SK-N-SH (cell line): Measurements from ENCODE around the gene CD2AP. TPM values are rescaled to one million over a fixed set of nuclear protein-coding genes. Genes with fewer than 3 reads are reported as not detected.

Experiments
- CTCF ChIA-PET: fragments of 300-600, 350-600 bp; formaldehyde crosslinking; extraction: SDS; loops from one replicate; lab custom pipeline; 2021; lab: Yijun Ruan, JAX
- POLR2A ChIA-PET: fragments of 350-600 bp; sonication (Branson Sonifier 250); formaldehyde crosslinking; extraction: SDS; loops from one replicate; lab custom pipeline; 2020; ENCODE audit warnings: antibody characterized with exemption, inconsistent platforms; lab: Yijun Ruan, JAX
- DNase-seq: peaks from one replicate; pipeline ENCODE4 v3.0.0; 2012
- H2AFZ ChIP-seq: fragments of 200-600 bp; sonication (generic); 2 replicates; pipeline ENCODE4 v1.8.1; 2016; ENCODE audit warnings: antibody characterized with exemption, mild to moderate bottlenecking, low read depth
- H3F3A ChIP-seq: fragments of 200-600 bp; sonication (generic); replicated peaks from 2 replicates; pipeline ENCODE3; 2016; ENCODE audit warnings: antibody characterized with exemption, mild to moderate bottlenecking; ENCODE audit not compliant: insufficient read depth
- H3K27ac ChIP-seq, 2 experiments: fragments of 200-500 bp in 1 of 2; fragments of 200-600 bp in 1 of 2; sonication (Bioruptor generic) in 1 of 2; sonication (generic), shearing (Covaris generic) in 1 of 2; 2 replicates each; pipeline versions ENCODE4 v1.5.1 to v1.6.1; 2014 to 2016; ENCODE audit warnings: low read depth in 2 of 2, inconsistent platforms in 1 of 2, low read length in 1 of 2, mild to moderate bottlenecking in 1 of 2, mixed read lengths in 1 of 2
- H3K27me3 ChIP-seq: fragments of 200-600 bp; sonication (generic), shearing (Covaris generic); 2 replicates; pipeline ENCODE4 v1.6.1; 2016; ENCODE audit warnings: mixed run types; ENCODE audit not compliant: insufficient read depth
- H3K36me3 ChIP-seq, 2 experiments: fragments of 200-500 bp in 1 of 2; fragments of 200-600 bp in 1 of 2; sonication (Bioruptor generic) in 1 of 2; sonication (generic) in 1 of 2; replicated peaks in 1 of 2; 2 replicates each; pipeline versions ENCODE3 to v1.5.1; 2014 to 2016; ENCODE audit warnings: low read length in 1 of 2, mild to moderate bottlenecking in 1 of 2; ENCODE audit not compliant: insufficient read depth in 2 of 2, control insufficient read depth in 1 of 2
- H3K4me1 ChIP-seq, 2 experiments: fragments of 200-500 bp in 1 of 2; fragments of 200-600 bp in 1 of 2; sonication (Bioruptor generic) in 1 of 2; sonication (generic), shearing (Covaris generic) in 1 of 2; 2 replicates each; pipeline versions ENCODE4 v1.5.1 to v1.6.1; 2014 to 2016; ENCODE audit warnings: low read depth in 1 of 2, low read length in 1 of 2, mixed run types in 1 of 2; ENCODE audit not compliant: insufficient read depth in 2 of 2, control insufficient read depth in 1 of 2
- H3K4me2 ChIP-seq: fragments of 200-600 bp; sonication (generic), shearing (Covaris generic); 2 replicates; pipeline ENCODE4 v1.6.1; 2017; ENCODE audit warnings: mixed run types
- H3K4me3 ChIP-seq, 2 experiments: fragments of 200-500 bp in 1 of 2; fragments of 200-600 bp in 1 of 2; sonication (Bioruptor generic) in 1 of 2; sonication (generic), shearing (Covaris generic) in 1 of 2; 2 replicates each; pipeline versions ENCODE4 v1.5.1 to v1.8.1; 2014 to 2016; ENCODE audit warnings: low read depth in 2 of 2, inconsistent platforms in 1 of 2, low read length in 1 of 2, mild to moderate bottlenecking in 1 of 2, mixed read lengths in 1 of 2, moderate library complexity in 1 of 2
- H3K79me2 ChIP-seq: fragments of 200-600 bp; sonication (generic); 2 replicates; pipeline ENCODE4 v1.8.1; 2017; ENCODE audit warnings: mild to moderate bottlenecking; ENCODE audit not compliant: insufficient read depth
- H3K9ac ChIP-seq: fragments of 200-600 bp; sonication (generic); 2 replicates; pipeline ENCODE4 v1.6.1; 2017; ENCODE audit warnings: mixed run types
- H3K9me2 ChIP-seq: fragments of 200-600 bp; sonication (generic); 2 replicates; pipeline ENCODE4 v1.6.1; 2017; ENCODE audit warnings: mixed run types
- H3K9me3 ChIP-seq: fragments of 200-600 bp; sonication (generic); 2 replicates; pipeline ENCODE4 v1.6.1; 2017; ENCODE audit warnings: mixed run types, mild to moderate bottlenecking, moderate library complexity
- H4K20me1 ChIP-seq: fragments of 200-600 bp; sonication (generic); 2 replicates; pipeline ENCODE4 v1.6.1; 2017; ENCODE audit warnings: mild to moderate bottlenecking, mixed run types; ENCODE audit not compliant: insufficient read depth
- CHD2 ChIP-seq: fragments of 150-350 bp; IDR thresholded peaks from 2 replicates; pipeline ENCODE4 v1.6.1; 2018; ENCODE audit warnings: low read length; ENCODE audit not compliant: partially characterized antibody
- ELF1 ChIP-seq: IDR thresholded peaks from 2 replicates; pipeline ENCODE4 v1.4.0; 2012
- EP300 ChIP-seq, 2 experiments: IDR thresholded peaks; 2 replicates each; pipeline versions ENCODE4 v1.4.0 to v1.6.1; 2012; ENCODE audit warnings: borderline replicate concordance in 1 of 2, low read depth in 1 of 2, low read length in 1 of 2
- FOSL2 ChIP-seq: IDR thresholded peaks from 2 replicates; pipeline ENCODE4 v1.4.0; 2012; ENCODE audit warnings: low read depth, mild to moderate bottlenecking, moderate library complexity, borderline replicate concordance
- FOXJ3 ChIP-seq: sonication (generic); formaldehyde crosslinking; IDR thresholded peaks from 2 replicates; pipeline ENCODE4 v1.5.1; 2020; ENCODE audit warnings: mild to moderate bottlenecking, missing genetic modification reagents
- FOXM1 ChIP-seq: IDR thresholded peaks from 2 replicates; pipeline ENCODE4 v1.4.0; 2012; ENCODE audit warnings: low read depth, mild to moderate bottlenecking
- GABPA ChIP-seq: IDR thresholded peaks from 2 replicates; pipeline ENCODE4 v1.4.0; 2012; ENCODE audit warnings: low read depth, mild to moderate bottlenecking
- IRF3 ChIP-seq: fragments of 150-350 bp; IDR thresholded peaks from 2 replicates; pipeline ENCODE4 v1.6.1; 2016; ENCODE audit warnings: mild to moderate bottlenecking, low read depth, low read length
- JUND ChIP-seq: IDR thresholded peaks from 2 replicates; pipeline ENCODE4 v1.4.0; 2012
- MEF2A ChIP-seq: IDR thresholded peaks from 2 replicates; pipeline ENCODE4 v1.4.0; 2012; ENCODE audit warnings: low read depth, borderline replicate concordance
- RCOR1 ChIP-seq: fragments of 150-350 bp; IDR thresholded peaks from 2 replicates; pipeline ENCODE4 v1.6.1; 2017; ENCODE audit warnings: antibody characterized with exemption, low read length
- SIN3A ChIP-seq: IDR thresholded peaks from 2 replicates; pipeline ENCODE4 v1.6.1; 2012; ENCODE audit warnings: low read depth, mild to moderate bottlenecking, low read length, moderate library complexity, borderline replicate concordance
- SMC3 ChIP-seq: IDR thresholded peaks from 2 replicates; pipeline ENCODE4 v1.6.1; 2012; ENCODE audit warnings: low read depth, low read length, improper control_type of control experiment
- TAF1 ChIP-seq: IDR thresholded peaks from 2 replicates; pipeline ENCODE4 v1.6.1; 2012; ENCODE audit warnings: low read depth, mild to moderate bottlenecking, low read length, moderate library complexity, borderline replicate concordance
- TCF12 ChIP-seq: IDR thresholded peaks from 2 replicates; pipeline ENCODE4 v1.4.0; 2012
- WGBS: methylation state at CpG from one replicate; pipeline ENCODE4 v1.1.6; 2017; ENCODE audit warnings: low lambda C conversion rate; 5-methylcytosine and 5-hydroxymethylcytosine counted together
- polyA plus RNA-seq, 3 experiments: library from polyadenylated mRNA; depleted of rRNA; stranded (reverse); fragments of >200 nt; gene quantifications; 2 replicates each; pipeline ENCODE4 v1.2.3, GENCODE V29; 2012
- TF ChIP-seq, protein P1 (sequence below): IDR thresholded peaks from 2 replicates; pipeline ENCODE4 v1.4.0; 2012; ENCODE audit warnings: low read depth, borderline replicate concordance
- TF ChIP-seq, protein P2 (sequence below): IDR thresholded peaks from 2 replicates; pipeline ENCODE4 v1.4.0; 2012; ENCODE audit warnings: low read depth
- TF ChIP-seq, protein P3 (sequence below): IDR thresholded peaks from 2 replicates; pipeline ENCODE4 v1.6.1; 2012; ENCODE audit warnings: mild to moderate bottlenecking, low read depth, low read length, moderate library complexity

The CD2AP gene
- polyA plus RNA-seq, 1 of the 3 experiments (the other 2 are of a cell fraction), result 1.6 TPM

DNA sequence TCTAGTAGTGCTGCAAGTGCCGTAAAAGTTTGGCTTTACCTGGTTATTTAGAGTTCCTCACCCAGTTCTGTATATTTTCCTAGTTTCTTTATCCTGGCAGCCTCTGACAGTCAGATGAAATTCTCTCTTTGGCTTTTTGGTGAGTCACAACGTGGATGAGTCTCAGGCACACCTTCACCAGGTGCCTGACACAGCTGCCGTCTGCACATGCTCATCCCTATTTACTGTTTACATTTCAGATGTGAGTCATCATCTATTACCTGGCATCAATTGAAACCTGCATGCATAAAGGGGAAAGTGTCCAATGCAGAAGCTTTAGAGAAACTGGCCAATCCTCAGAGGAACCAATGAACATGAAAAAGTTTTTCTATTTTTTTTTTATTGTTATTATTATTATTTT lies 187.5 kb downstream of the CD2AP start:
- H3K9ac ChIP-seq, result no peak overlapping the region
- H3K4me2 ChIP-seq, result no peak overlapping the region
- DNase-seq, result no peak
- peaks cover 22% of the 10 kb centered on the region for H3K27me3 ChIP-seq
- no peaks in the 10 kb centered on the region for H3K9me3 ChIP-seq
- CTCF ChIA-PET, result no interaction called here
- H3K36me3 ChIP-seq, result no peaks in the 10 kb centered on the region
- H3K4me1 ChIP-seq, result no peaks in the 10 kb centered on the region
- POLR2A ChIA-PET, result no interaction called here
- no peak overlapping the region for H2AFZ ChIP-seq
- no peaks in the 10 kb centered on the region for H3F3A ChIP-seq
- no peak overlapping the region for H3K27ac ChIP-seq
- no peaks in the 10 kb centered on the region for H3K9me2 ChIP-seq
- no peaks in the 10 kb centered on the region for H3K79me2 ChIP-seq
- no peaks in the 10 kb centered on the region for H4K20me1 ChIP-seq
- TF ChIP-seq SMC3, result no peak
- TF ChIP-seq SIN3A, result no peak
- TF ChIP-seq, protein P1, sequence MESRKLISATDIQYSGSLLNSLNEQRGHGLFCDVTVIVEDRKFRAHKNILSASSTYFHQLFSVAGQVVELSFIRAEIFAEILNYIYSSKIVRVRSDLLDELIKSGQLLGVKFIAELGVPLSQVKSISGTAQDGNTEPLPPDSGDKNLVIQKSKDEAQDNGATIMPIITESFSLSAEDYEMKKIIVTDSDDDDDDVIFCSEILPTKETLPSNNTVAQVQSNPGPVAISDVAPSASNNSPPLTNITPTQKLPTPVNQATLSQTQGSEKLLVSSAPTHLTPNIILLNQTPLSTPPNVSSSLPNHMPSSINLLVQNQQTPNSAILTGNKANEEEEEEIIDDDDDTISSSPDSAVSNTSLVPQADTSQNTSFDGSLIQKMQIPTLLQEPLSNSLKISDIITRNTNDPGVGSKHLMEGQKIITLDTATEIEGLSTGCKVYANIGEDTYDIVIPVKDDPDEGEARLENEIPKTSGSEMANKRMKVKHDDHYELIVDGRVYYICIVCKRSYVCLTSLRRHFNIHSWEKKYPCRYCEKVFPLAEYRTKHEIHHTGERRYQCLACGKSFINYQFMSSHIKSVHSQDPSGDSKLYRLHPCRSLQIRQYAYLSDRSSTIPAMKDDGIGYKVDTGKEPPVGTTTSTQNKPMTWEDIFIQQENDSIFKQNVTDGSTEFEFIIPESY, result no peak
- no peak for TF ChIP-seq FOSL2
- no peak for TF ChIP-seq GABPA
- no peak for TF ChIP-seq FOXJ3
- TF ChIP-seq RCOR1, result no peak
- TF ChIP-seq TCF12, result no peak
- TF ChIP-seq, protein P2, sequence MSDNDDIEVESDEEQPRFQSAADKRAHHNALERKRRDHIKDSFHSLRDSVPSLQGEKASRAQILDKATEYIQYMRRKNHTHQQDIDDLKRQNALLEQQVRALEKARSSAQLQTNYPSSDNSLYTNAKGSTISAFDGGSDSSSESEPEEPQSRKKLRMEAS, result no peak
- TF ChIP-seq TAF1, result no peak
- no peak overlapping the region for H3K4me3 ChIP-seq
- 2% methylated on average over 3 of the region's 3 CpGs for WGBS

GRCh38 chr6:47669684-47670513 lies 192.3 kb downstream of the CD2AP start:
- Histone ChIP-seq H3K9me3 (no peaks in the 10 kb centered on the region), H3K36me3 (no peaks in the 10 kb centered on the region), H3K4me1 (no peaks in the 10 kb centered on the region), H3F3A (no peaks in the 10 kb centered on the region), H3K4me2 (no peak overlapping the region), H3K9me2 (no peaks in the 10 kb centered on the region), H3K9ac (no peak overlapping the region), H3K79me2 (no peaks in the 10 kb centered on the region), H3K27me3 (peaks cover 19% of the 10 kb centered on the region), H2AFZ (no peak overlapping the region), H3K27ac (no peak overlapping the region), H4K20me1 (no peaks in the 10 kb centered on the region), H3K4me3 (no peak overlapping the region)
- POLR2A ChIA-PET, result no interaction called here
- 6% methylated on average over 6 of the region's 6 CpGs for WGBS
- CTCF ChIA-PET, result interaction anchor here (0.8 kb wide), 1 partner anchor 14 kb away, joined by 3 read pairs; no protein-coding TSS in a partner anchor
- no peak for DNase-seq
- TF ChIP-seq FOXJ3, result no peak
- TF ChIP-seq IRF3, result no peak
- TF ChIP-seq, protein P3, sequence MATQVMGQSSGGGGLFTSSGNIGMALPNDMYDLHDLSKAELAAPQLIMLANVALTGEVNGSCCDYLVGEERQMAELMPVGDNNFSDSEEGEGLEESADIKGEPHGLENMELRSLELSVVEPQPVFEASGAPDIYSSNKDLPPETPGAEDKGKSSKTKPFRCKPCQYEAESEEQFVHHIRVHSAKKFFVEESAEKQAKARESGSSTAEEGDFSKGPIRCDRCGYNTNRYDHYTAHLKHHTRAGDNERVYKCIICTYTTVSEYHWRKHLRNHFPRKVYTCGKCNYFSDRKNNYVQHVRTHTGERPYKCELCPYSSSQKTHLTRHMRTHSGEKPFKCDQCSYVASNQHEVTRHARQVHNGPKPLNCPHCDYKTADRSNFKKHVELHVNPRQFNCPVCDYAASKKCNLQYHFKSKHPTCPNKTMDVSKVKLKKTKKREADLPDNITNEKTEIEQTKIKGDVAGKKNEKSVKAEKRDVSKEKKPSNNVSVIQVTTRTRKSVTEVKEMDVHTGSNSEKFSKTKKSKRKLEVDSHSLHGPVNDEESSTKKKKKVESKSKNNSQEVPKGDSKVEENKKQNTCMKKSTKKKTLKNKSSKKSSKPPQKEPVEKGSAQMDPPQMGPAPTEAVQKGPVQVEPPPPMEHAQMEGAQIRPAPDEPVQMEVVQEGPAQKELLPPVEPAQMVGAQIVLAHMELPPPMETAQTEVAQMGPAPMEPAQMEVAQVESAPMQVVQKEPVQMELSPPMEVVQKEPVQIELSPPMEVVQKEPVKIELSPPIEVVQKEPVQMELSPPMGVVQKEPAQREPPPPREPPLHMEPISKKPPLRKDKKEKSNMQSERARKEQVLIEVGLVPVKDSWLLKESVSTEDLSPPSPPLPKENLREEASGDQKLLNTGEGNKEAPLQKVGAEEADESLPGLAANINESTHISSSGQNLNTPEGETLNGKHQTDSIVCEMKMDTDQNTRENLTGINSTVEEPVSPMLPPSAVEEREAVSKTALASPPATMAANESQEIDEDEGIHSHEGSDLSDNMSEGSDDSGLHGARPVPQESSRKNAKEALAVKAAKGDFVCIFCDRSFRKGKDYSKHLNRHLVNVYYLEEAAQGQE, result no peak
- no peak for TF ChIP-seq CHD2
- TF ChIP-seq ELF1, result no peak
- TF ChIP-seq SIN3A, result no peak
- TF ChIP-seq FOXM1, result no peak
- no peak for TF ChIP-seq MEF2A
- TF ChIP-seq JUND, result no peak
- TF ChIP-seq, protein P1, result no peak
- TF ChIP-seq RCOR1, result no peak
- TF ChIP-seq EP300 (IDR thresholded peaks at IDR 0.05; ENCODE audit: borderline replicate concordance in 1 of 2, low read depth in 1 of 2, low read length in 1 of 2), result no peak
